ENCODE data around the gene GLIPR1.
"Not testable (repeated sequence)": the region's sequence is repeated elsewhere in the genome, so short reads cannot be mapped to it uniquely, and the experiment has no call there.

The GLIPR1 gene

DNA sequence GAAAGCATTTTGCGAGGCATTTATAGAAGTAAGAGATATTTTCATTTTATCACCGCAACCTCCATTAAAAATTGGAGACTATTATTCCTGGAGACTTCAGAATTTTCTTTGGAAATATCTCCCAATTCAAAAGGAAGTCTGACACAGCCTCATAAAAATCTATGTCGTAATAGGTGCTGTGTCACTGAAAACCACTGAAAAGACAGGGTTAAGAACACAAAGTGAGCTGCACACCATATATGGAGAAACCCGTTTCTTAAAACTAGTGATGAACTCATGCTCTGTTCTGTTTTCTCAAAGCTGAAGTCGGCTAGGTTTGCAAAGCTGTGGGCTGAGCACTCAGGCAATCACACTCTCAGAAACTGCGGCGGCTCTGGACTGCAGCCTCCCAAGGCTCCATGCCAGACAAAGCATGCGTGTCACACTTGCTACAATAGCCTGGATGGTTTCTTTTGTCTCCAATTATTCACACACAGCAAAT, at the start of gene GLIPR1:
TSS of gene GLIPR1 (plus strand) at position 287 of the 481 bp plus-strand sequence. CDS start at position 413, 126 bp downstream.
- DNase-seq (peak; percentile 73), ATAC-seq (peak; percentile 83)

- ATAC-seq (no peak), DNase-seq (no peak)
Measured at GRCh38 chr12:75432924-75433323, 47.6 kb upstream of the GLIPR1 start.

DNA sequence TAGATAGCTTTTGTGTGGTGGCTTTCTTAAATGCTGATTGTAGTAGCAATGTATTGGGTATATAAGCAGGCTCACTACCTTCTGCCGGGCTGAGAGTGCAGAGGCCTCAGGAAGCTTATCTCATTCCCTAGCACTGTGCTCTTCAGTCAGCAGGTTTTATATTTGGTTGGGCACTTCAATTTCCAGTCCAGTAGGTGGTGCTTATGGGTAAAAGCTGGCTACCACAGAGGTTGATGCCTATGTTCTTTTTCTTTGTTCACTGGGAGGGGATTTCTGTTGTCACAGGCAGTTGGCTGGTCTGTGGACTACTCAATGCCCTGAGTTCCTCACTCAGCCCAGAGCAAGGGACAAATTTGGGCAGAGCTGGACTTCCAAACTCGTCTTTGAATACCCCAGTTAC, 43.0 kb upstream of the GLIPR1 start:
- ATAC-seq (peak; percentile 23), DNase-seq (no peak)

GRCh38 chr12:75438059-75438754, 42.3 kb upstream of the GLIPR1 start:
- no peak for DNase-seq
- ATAC-seq = no peak

DNA sequence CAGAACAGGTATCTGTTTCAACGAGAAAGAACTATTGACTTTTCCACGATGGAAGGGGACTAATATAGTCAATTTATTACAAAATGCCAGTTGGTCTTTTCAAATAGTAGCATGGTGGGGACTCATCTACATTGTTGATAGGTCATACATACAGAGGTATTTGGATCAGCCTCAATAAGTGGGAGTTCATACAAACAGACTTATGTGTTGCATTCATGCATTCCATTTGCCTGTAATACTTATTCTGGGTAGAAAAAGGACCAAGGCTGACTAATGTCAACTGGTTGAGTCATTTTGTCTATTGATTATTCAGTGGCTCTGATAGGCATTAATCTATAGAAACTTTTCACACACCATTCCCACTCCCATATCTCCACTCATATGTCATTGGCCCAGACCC, 41.5 kb upstream of the GLIPR1 start:
- DNase-seq (no peak), ATAC-seq (no peak)

DNA sequence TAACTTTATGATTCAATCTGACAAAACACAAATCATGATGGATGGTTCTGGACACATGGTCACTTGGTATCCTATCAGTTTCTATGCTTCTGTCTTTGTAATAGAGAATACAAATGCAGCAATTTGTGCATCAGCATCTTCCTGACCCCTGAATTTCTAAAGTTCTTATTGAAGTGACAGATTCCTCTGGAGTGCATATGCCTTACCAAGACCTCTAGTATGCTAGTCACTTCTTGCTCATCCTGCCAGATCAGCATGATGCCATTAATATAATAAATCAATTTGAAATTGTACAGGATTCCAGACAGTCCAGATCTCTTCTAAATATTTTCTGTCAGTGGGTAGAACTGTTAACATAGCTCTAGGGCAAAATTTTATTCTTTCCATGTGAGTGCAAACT, 40.6 kb upstream of the GLIPR1 start:
- DNase-seq (no peak), ATAC-seq (no peak)

DNA sequence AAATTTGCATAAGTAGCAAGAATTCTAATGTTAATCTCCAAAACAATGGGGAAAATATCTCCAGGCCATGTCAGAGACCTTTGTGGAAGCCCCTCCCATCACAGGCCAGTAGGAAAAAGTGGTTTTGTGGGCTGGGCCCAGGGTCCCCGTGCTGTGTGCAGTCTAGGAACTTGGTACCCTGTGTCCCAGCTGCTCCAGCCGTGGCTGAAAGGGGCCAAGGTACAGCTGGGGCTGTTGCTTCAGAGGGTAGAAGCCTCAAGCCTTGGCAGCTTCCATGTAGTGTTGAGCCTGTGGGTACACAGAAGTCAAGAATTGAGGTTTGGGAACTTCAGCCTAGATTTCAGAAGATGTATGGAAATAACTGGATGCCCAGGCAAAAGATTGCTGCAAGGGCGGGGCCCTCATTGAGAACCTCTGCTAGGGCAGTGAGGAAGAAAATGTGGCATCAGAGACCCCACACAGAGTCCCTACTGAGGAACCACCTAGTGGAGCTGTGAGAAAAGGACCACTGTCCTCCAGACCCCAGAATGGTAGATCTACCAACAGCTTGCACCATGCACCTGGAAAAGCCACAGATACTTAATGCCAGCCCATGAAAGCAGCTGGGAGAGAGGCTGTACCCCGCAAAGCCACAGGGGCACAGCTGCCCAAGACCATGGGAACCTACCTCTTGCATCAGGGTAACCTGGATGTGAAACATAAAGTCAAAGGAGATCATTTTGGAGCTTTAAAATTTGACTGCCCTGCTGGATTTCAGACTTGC, 38.7 kb upstream of the GLIPR1 start:
- ATAC-seq, DNase-seq: not testable (repeated sequence)

- ATAC-seq, DNase-seq: not testable (repeated sequence)
Measured at GRCh38 chr12:75442454-75442853, 38.1 kb upstream of the GLIPR1 start.

- ATAC-seq = no peak
- no peak for DNase-seq
Measured at GRCh38 chr12:75443709-75444108, 36.8 kb upstream of the GLIPR1 start.

GRCh38 chr12:75444429-75445136, 36.0 kb upstream of the GLIPR1 start:
- no peak for DNase-seq
- no peak for ATAC-seq

DNA sequence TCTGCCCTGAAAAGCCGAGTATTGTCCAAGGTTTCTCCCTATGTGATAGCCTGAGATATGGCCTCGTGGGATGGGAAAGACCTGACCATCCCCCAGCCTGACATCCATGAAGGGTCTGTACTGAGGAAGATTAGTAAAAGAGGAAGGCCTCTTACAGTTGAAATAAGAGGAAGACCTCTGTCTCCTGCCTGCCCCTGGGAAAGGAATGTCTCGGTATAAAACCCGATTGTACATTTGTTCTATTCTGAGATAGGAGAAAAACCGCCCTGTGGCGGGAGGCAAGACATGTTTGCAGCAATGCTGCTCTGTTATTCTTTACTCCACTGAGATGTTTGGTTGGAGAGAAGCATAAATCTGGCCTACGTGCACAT, 35.4 kb upstream of the GLIPR1 start:
- not testable (repeated sequence) for DNase-seq, ATAC-seq

GRCh38 chr12:75446857-75447256, 33.7 kb upstream of the GLIPR1 start:
- DNase-seq = no peak
- ATAC-seq = no peak

DNA sequence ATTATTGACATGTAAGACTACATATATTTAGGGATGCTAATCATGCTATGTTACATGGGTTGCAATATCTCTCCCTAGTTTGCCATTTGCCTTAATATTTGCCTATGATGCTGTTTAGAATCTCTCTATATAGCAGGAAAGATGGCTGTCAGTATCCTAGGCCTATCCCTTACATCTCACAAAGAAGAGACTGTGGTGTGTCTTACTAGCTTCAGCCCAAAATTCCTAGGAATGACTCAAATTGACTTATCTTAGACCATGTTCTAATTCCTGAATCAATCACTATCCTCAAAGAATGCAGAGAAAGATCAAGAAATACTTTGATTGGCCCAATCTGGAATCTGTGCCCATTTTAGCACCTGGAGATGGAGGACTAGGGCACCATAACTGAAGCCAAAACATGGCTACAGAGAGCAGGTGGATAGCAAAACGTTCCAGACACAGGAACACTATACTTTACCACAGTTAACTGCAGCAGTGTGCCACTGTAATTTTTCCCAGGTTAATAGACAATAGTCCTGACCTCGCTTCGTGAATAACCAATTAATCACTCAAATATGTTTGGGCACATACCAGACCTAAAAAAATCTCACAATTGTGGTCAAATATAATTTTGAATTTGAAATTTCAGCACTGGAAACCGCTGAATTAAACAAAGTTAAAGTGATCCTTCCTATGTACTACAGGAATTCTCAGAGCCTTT, 32.7 kb upstream of the GLIPR1 start:
- ATAC-seq (no peak), DNase-seq (no peak)

GRCh38 chr12:75452675-75453330, 27.8 kb upstream of the GLIPR1 start:
- ATAC-seq = no peak
- no peak for DNase-seq

DNA sequence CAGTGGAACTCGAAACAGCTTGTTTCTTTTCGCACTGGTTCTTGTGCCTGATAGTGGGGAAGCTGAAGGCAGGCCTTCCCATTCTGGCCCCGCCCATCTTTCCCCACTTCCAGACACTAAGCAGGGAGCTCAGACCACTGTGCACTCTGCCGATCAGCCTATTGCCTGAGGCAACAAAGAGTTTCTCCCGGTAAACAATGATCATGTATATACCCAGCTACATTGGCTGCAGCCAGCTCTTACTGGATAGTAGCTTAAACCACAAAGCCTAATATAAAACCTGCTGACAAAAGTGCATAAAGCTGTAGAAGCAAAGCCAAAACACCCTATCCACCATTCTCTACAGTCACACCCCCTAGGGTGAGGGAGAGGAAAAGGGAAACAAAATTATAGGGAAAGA, 24.7 kb upstream of the GLIPR1 start:
- ATAC-seq = no peak
- DNase-seq = no peak

DNA sequence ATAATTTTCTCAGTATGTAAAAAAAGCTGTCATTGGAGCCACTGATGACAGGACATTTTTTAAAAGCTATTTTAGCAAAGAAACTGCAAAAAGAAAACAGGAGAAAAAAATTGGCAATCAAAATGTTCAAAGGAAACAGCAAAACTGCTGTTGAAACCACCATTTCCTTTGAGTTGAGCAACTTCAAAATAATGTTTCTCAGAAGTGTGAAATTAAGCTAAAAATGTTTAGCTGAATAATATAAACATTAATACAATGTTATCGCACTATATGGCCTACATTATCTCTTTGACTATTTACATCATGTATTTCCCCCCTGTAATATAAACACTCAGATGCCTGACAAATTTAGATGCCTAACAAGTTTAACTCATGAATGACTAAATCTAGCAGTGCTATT, 23.4 kb upstream of the GLIPR1 start:
- DNase-seq (no peak), ATAC-seq (no peak)

DNA sequence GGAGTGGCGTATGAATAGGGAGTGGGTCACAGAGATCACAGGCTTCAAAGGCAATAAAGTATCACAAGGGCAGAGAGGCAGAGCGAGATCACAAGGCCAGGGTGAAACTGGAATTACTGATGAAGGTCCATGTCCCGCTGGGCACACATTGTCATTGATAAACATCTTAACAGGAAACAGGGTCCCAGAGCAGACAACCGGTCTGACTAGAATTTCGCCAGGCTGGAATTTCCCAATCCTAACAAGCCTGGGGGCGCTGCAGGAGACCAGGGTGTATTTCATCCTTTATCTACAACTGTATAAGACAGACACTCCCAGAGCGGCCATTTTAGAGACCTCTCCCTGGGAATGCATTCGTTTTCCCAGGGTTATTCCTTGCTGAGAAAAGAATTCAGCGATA, 22.7 kb upstream of the GLIPR1 start:
- ATAC-seq, DNase-seq: not testable (repeated sequence)

DNA sequence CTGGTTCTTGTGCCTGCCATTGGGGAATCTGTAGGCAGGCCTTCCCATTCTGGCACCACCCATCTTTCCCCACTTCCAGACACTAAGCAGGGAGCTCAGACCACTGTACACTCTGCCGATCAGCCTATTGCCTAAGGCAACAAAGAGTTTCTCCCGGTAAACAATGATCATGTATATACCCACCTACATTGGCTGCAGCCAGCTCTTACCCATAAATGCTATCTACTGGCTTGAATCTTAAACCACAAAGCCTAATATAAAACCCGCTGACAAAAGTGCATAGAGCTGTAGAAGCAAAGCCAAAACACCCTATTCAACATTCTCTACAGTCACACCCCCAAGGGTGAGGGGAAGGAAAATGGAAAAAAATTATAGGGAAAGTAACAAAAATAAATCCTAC, 20.8 kb upstream of the GLIPR1 start:
- no peak for ATAC-seq
- DNase-seq = no peak

DNA sequence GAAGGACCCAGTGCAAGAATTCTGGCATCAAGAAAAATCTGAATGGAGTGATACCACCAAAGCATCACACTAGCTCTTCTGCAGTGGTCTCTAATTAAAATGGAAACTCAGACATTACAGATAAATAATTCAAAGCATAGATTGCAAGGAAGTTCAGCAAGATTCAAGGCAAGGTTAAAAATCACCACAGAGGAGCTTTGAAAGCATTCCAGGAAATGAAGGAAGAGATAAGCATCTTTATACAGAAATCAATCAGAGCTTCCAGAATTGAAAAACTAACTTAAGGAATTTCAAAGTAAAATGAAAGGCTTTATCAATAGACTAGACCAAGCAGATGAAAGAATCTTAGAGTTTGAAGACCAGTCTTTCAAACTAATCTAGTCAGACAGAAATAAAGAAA, 20.4 kb upstream of the GLIPR1 start:
- ATAC-seq (no peak), DNase-seq (no peak)

GRCh38 chr12:75471902-75472890, 8.4 kb upstream of the GLIPR1 start:
- no peak for DNase-seq
- ATAC-seq = no peak

- DNase-seq = no peak
- no peak for ATAC-seq
Measured at GRCh38 chr12:75474116-75474515, 6.4 kb upstream of the GLIPR1 start.

Data from stimulated activated naive CD8-positive, alpha-beta T cell treated with anti-CD3 and anti-CD28 coated beads, Interleukin-15, Interleukin-2, amounts not matched to agents 100 U/mL and 50 U/mL, for 24 hours (primary cell).